Fibroblast of skin of left quadriceps (primary cell): ENCODE measurements around the gene MAGI3.
"Not testable (repeated sequence)": the region's sequence is repeated elsewhere in the genome, so short reads cannot be mapped to it uniquely, and the experiment has no call there.

Experiments used
- DNase-seq, 2 experiments: peaks; one replicate each; pipeline ENCODE4 v3.0.0-alpha.2; 2013; ENCODE audit warnings: low read depth in 2 of 2

MAGI3 gene

DNA sequence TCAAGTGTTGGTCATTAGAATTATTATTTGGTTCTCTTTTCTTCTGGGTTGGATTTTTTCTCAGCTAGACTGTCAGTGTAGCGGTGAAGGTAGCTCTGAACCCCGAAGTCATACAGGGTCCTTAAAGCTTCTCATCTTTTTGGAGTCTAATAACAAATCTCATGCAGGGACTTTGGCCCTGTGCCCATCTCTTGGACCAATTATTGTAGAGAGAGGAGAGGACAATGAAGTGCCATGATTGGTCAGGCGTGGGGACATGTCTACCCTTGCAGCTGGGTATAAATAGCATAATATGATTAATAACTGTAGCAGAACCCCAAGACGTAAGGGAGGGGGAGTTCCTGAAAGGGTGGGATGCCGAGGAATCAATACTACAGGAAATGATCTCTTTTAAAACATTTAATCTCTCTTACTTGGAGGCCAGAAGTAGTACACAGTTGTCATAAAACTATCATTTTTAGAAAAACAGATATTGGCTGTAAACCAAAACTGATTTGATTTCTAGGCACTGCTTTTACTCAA lies 8.8 kb downstream of the MAGI3 start:
- no peak for DNase-seq

DNA sequence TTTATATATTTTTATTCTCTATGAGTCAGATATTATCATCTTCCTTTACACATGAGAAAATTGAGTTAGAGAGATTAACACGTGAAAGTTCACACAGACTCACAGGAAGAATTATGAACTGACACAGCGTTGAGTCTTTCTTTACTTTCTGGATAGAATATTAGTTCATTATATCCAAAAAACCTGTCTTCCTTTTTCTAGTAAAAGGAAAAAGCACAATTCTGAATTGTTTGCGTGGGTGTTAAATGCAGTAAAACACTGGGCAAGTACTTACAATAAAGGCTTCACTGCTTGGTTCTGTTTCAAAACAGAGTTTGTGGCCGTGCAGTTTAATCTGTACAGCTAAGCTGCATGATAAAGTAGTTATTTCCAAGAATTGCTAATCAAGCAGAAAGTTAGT lies 10.8 kb downstream of the MAGI3 start:
- no peak for DNase-seq

DNA sequence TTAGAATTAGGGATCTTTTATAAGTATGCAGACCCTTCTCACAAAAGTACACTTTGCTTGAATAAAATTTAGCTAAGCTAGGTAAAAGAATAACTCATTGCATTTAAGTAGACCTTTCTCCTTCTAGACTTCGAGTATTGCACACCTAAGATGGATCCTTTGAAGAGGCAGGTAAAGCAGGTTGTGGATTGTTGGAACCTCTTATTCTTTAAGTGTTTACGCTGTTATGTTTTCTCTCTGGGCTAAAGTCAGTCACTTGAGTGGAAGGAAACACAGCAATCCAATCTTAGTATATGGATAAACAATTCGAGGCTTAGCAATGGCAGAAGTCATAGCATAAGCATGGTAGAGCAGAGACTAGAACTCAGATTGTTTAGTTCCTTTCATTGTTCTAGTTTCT lies 11.4 kb downstream of the MAGI3 start:
- DNase-seq = no peak

DNA sequence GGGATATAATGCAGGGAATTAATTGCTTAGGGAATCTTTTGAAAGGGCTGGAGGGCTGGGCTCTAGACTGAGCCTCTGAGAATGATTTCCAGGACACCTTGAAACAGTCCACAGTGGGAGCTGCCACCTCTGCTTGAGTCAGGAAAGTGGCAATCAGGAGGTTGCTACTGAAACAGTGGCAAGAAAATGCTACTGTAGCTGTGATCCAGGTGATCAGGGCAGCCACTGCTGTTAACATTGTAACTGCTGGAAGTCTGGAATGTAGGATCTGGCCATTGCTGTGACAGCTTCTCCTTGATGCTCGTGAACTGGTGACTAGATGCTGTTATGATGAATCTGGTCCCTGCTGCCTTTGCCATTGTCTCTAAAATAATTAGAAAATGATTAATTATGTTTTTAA lies 12.8 kb downstream of the MAGI3 start:
- no peak for DNase-seq

DNA sequence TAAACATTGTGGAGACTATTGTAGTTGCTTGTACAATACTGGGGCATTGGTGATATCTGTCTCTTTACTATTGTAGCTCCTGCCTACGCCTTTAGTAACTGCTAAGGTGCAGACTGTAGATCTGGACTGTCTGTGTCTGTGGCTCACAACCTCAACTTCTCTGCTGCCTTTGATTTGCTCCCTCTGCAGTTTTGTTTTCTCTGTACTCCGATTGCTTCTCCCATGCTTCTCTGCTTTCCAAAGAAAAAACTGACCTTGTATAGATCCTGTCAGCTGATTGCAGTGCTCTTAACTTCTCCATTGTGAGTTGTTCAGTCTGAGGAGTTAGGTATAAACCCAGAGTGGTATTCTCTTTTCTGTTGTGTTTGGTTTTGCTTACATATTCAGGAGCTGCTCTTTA lies 15.3 kb downstream of the MAGI3 start:
- DNase-seq = no peak

DNA sequence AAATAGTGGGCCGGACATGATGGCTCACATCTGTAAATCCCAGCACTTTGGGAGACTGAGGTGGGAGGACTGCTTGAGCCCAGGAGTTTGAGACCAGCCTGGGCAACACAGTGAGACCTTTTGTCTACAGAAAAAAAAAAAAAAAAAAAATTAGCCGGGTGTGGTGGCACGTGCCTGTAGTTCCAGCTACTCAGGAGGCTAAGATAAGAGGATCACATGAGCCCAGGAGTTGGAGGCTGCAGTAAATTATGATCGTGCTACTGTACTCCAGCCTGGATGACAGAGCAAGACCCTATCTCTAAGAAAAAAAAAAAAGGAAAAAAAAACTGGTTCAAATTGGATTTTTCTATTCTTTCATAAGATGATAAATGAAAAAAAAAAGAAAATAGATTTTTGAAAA lies 15.8 kb downstream of the MAGI3 start:
- not testable (repeated sequence) for DNase-seq

DNA sequence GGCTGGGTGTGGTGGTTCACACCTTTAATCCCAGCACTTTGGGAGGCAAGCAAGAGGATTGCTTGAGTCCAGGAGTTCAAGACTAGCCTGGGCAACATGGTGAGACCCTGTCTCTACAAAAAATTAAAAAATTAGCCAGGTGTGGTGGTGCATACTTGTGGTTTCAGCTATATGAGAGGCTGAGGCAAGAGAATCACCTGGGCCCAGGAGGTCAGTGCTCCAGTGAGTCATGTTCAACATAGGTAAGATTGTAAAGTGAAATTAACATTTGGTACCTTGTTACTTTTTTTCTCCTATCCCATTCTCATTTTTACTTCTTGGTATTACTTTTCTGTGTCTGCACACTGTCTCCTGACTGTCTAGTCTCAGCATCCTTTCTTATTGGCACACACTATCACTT lies 19.0 kb downstream of the MAGI3 start:
- no peak for DNase-seq

DNA sequence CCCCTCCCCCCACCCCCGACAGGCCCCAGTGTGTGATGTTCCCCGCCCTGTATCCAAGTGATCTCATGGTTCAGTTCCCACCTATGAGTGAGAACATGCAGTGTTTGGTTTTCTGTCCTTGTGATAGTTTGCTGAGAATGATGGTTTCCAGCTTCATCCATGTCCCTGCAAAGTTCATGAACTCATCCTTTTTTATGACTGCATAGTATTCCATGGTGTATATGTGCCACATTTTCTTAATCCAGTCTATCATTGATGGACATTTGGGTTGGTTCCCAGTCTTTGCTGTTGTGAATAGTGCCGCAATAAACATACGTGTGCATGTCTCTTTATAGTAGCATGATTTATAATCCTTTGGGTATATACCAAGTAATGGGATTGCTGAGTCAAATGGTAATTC lies 21.7 kb downstream of the MAGI3 start:
- DNase-seq = not testable (repeated sequence)

DNA sequence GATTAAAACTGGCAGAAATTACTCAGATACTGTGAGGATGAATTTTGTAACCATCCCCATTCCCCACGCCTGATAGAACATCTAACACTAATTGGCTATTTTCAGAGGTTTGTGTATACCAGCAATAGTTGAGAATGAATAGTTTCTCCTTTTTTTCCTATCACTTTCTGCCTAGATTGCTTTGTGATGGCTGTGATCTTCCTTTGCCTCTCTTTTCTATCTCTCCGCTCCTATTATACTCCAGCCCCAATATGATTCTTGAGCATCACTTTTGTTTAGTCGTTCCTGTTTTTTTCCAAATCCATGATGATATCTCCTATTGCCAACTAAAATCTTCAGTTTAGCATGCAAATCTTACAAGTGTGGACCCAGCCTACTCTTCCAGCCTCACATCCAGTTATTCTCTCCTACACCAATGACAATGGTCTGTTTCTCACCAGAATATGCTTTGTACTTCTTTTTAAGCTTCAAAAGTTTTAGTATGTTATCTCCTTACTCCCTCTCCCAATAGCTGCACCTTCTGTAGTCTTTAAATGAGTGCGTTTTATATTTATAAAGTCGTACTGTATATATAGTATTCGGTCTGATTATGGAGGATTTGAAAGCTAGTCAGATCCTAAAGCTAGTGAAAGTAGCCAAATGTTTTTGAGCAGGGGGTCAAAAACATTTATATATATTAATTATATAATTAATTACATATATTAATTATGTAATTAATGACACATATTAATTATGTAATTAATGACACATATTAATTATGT lies 25.2 kb downstream of the MAGI3 start:
- DNase-seq = no peak

DNA sequence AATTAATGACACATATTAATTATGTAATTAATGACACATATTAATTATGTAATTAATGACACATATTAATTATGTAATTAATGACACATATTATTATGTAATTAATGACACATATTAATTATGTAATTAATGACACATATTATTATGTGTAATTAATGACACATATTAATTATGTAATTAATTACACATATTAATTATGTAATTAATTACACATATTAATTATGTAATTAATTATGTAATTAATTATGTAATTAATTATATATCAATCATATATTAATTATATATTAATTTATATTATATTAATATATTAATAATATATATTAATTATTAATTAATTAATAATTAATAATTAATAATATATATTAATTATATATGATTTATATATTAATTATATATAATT lies 25.8 kb downstream of the MAGI3 start:
- DNase-seq = not testable (repeated sequence)

DNA sequence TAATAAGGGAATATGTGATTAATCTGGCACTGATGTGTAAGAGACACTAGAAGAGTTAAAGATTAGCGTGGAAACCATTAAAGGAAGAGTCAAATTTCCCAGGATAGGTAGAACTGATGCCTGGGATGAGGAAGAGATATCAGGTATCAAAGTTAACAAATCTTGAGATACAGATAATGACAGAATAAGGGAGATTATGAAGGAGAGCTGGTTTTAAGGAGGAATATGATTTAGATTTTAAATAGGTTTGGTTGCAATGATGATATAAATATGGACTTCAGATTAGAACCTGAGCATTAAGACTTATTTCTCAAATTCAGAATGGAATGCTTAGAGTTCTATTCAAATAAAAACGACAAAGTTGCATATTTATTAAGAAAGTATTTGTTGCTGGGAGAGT lies 26.2 kb downstream of the MAGI3 start:
- DNase-seq = no peak

DNA sequence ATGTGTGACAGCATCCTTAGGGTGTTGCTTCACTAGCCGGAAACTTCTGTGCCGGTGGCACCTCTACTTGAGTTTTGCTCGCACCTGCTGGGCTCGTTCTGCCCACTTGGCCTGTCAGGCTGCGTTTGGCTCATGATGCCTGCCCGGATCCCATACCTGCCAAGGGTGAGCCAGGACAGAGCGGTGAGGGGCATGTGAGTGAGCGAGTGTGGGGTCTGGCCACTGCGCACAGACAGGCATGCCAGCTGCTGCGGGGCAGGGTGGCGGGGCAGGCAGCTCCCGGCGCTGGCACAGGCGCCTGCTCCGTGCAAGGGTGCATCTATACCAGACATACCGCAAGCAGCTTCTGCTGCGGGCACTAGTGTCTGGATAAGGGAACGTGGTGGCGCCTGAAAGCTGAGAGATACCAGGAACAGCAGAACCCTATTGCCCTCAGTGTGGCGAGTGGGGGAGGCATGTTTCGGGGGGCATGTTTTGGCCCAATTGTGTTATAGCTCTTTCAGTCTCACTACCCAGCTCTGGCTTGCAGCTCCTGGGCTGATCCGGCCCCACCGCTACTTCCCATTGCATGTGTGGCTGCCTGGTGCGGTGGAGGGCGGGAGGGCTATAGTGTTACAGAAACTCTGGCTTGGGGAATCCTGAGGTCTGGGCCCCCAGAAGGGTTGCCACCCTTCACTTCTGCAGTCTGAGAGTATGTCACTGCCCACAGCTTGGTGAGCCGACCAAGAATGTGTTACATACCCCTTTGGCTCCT lies 32.2 kb downstream of the MAGI3 start:
- no peak for DNase-seq

DNA sequence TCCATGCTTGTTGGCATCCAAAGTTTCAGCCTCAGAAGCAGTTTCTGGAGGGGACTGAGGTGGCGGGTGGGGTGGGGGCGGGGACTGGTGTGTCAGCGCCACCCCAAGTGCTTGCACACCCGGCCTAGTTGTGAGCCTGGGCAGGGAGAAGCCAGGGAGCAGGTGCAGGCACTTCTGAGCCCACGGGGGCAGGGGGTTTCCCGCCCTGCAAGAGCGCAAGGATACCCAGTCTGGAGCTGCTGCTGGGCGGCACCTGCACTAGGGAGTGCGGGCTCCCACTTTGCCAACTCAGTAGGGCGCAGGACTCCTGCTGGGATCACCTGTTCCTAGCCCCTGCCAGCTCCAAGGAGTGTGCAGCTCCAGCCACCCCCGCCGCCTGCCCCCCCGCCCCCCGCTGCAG lies 33.5 kb downstream of the MAGI3 start:
- no peak for DNase-seq

DNA sequence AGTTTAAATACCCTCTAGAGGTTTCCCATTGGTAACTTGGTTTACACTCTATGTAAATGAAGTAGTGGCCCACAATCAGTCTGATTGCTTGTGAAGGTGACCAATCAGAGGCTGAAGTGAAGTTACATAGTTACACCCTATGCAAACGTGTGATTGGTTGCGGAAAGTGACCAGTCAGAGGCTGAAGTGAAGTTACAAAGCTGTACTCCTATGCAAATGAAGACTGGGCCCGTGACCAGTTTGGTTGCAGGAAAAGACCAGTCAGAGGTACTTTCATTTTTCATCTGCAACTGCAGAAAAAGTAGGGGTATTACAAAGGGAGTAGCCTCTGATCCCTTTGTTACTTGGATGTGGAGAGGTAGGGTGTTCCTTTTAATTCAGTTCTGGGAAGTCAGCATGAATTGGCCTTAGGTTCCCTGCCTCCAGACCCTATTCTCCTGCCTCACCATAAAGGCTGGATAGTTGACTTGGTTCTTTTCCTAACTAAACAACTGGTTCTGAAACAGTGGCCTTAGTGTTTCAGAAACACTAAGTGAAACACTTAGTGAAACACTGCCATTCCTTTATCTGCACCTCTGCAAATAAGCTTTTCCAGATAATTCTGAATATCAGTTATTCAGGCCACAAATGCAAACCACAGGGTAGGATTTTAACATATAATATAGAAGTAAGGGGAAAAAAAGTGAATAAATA lies 39.3 kb downstream of the MAGI3 start:
- DNase-seq = no peak

DNA sequence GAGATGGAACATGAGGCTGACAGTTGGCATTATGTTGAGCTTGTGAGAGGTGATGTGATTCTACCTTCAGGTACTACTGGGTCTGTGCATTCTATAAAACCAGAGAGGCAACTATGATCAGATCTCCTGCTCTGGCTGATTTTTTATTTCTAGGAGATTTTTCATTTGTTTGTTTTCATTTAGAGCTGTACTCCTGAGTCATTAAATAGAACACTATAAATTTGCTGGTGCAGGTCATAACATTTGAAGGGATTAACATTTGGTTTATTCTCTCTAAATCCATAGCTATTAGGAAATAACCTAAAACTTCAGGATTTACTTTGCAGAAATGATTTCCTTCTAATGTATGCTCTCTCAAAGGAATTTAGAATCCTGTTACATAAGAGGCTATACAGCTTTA lies 42.9 kb downstream of the MAGI3 start:
- no peak for DNase-seq

DNA sequence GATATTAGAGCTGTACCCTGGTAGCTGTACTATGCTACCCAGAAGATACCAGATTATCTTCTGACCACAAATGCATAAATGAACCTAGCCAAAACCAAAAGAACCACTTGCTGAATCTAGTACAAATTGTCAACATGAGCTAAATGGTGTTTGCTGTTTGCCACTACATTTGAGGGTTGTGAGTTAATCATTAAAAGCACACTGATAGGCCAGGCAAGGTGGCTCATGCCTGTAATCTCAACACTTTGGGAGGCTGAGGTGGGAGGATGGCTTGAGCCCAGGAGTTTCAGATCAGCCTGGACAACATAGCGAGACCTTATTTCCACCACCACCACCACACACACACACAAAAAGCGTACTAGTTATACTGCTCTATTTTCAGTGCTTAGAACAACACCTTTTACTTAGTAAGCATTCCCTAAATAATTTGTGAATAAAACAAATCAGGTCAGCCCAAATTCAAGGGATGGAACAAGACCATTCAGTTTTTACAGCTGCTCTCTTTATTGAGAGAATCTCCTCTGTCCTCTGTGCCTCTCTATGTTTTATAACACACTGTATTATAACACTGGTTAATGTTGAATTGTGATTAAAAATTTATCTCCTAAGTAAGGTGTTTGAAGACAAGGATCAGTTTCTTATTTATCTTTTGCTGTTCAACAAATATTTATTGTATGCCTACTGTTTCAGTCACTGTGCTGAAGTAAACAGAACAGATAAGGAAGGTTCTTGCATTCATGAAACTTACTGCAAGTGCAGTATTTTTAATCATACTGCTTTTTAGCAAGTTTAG lies 44.0 kb downstream of the MAGI3 start:
- DNase-seq = no peak

DNA sequence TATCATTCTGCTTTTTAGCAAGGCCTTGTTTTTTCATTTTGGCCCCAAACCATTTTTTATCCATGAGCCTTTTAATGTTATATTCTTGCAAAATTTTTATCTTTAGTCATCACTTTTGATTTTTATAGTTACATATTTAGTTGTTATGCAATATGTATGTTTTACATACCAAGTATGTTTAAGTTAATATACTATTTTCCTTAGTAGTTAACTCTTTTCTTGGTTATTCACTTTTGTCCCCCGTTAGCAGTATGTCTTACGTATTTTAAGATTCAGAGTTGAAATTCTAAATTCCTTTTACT lies 44.5 kb downstream of the MAGI3 start:
- DNase-seq = no peak

DNA sequence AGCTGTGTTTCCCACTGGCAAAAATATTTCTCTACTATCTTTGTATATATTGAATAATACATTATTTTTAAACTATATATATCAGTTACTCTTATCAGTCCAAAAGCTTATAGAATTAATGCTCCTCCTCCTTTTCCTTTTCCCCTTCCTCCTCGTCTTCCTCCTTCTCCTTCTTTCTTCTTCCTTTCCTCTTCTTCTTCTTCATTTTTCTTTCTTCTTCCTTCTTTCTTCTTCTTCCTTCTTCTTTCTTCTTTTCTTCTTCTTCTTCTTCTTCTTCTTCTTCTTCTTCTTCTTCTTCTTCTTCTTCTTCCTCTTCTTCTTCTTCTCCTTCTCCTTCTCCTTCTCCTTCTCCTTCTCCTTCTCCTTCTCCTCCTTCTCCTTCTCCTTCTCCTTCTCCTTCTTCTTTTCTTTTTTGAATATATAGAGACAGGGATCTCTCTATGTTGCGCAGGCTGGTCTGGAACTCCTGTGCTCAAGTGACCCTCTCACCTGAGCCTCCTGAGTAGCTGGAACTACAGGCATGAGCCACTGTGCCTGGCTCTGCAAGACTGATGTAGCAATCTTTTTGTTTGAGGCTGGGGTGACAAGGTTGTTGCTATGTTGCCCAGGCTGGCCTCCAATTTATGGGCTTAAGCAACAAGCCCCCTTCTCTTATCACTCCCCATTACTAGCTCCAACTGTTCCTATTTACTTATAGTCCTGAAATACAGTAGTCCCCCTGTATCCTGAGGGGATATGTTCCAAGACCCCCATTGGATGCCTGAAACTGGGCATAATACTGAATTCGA lies 47.4 kb downstream of the MAGI3 start:
- DNase-seq = no peak

DNA sequence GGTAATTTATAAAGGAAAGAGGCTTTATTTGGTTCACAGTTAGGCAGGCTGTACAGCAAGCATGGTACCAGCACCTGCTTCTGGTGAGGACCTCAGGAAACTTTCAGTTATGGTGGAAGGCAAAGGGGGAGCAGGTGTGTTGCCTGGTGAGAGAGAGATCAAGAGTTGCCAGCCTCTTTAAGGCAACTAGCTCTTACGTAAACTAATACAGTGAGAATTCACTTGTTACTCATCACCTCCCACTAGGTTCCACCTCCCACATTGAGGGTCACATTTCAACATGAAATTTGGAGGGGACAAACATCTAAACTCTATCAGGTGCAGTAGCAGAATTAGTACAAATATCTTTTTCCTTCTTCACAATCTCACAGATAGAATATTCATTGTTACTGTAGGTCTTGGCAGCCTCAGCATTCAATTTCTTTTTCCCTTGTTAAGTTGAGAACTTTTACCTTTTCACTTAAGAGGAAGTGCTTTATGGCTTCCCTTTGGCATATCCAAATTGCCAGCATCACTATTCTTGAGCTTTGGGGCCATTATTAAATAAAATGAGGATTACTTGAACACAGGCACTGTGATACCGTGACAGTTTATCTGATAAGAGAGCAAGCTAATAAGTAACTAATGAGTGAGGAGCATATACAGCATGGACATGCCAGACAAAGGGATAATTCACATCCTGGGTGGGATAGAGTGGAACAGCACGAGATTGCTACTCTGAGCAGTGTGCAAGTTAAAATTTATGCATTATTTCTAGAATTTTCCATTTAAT lies 48.4 kb downstream of the MAGI3 start:
- DNase-seq = no peak

DNA sequence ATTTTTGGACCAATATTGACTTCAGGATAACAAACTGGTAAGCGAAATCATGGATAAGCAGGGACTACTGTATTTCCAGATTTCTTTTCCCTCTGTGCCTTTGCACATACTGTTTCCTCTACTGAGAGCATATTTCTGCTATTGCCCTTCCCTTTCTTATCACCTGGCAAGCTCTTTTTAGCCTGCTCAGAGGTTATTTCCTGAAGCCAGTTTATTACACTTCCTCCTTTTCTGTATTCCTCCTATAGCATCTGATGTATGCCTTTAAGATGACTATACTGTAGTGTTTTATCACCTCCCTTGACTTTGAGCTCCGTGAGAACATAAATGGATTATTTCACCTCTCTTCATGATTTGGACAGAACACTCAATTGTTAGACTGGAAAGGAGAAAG lies 49.0 kb downstream of the MAGI3 start:
- DNase-seq = no peak
